CD14-positive monocyte (primary cell): ENCODE results near the gene SLC2A4RG. TPM values are rescaled to one million over a fixed set of nuclear protein-coding genes. Genes with fewer than 3 reads are reported as not detected.

ENCODE experiments used
- DNase-seq, 3 donors: peaks; one replicate each; pipeline ENCODE4 v3.0.0-alpha.2; 2011 to 2022
- H2AFZ ChIP-seq: 2 replicates; pipeline ENCODE4 v1.6.0; 2012; ENCODE audit warnings: mild to moderate bottlenecking, low read depth, low read length, inconsistent platforms; ENCODE audit not compliant: insufficient read depth, poor library complexity, severe bottlenecking
- H3K27ac ChIP-seq, 2 donors: 1 replicate in 1 of 2; 2 replicates in 1 of 2; pipeline ENCODE4 v1.5.1; 2012 to 2013; ENCODE audit warnings: low read length in 2 of 2, control low read depth in 1 of 2, inconsistent platforms in 1 of 2, low read depth in 1 of 2, mild to moderate bottlenecking in 1 of 2
- H3K27me3 ChIP-seq, 2 donors: one replicate each; pipeline versions ENCODE4 v1.6.0 to v1.6.1; 2011 to 2013; ENCODE audit warnings: low read length in 2 of 2; ENCODE audit not compliant: control insufficient read depth in 2 of 2, insufficient read depth in 2 of 2
- H3K36me3 ChIP-seq, 2 donors: replicated peaks in 1 of 2; 1 replicate in 1 of 2; 2 replicates in 1 of 2; pipeline versions ENCODE4 v1.5.1 to v1.6.1; 2012 to 2013; ENCODE audit warnings: low read length in 2 of 2, control low read depth in 1 of 2, inconsistent platforms in 1 of 2, mild to moderate bottlenecking in 1 of 2; ENCODE audit not compliant: insufficient read depth in 2 of 2, control insufficient read depth in 1 of 2
- H3K4me1 ChIP-seq, 2 donors: 1 replicate in 1 of 2; 2 replicates in 1 of 2; pipeline versions ENCODE4 v1.5.1 to v1.6.1; 2012 to 2013; ENCODE audit warnings: low read length in 2 of 2, control low read depth in 1 of 2, inconsistent platforms in 1 of 2, mild to moderate bottlenecking in 1 of 2, moderate library complexity in 1 of 2; ENCODE audit not compliant: insufficient read depth in 2 of 2, control insufficient read depth in 1 of 2
- H3K4me2 ChIP-seq: replicated peaks from 2 replicates; pipeline ENCODE3; 2012; ENCODE audit warnings: low read length, moderate library complexity, mild to moderate bottlenecking; ENCODE audit not compliant: poor library complexity, severe bottlenecking; ENCODE audit errors: extremely low read depth
- H3K4me3 ChIP-seq, 3 experiments: fragments of 200-600 bp in 1 of 3; sonication (generic) in 1 of 3; replicated peaks in 1 of 3; 1 replicate in 2 of 3; 2 replicates in 1 of 3; pipeline ENCODE4 v1.5.1; 2011 to 2013; ENCODE audit warnings: low read length in 3 of 3, mild to moderate bottlenecking in 3 of 3, control low read depth in 2 of 3, low read depth in 2 of 3, inconsistent platforms in 1 of 3, moderate library complexity in 1 of 3
- H3K79me2 ChIP-seq: 2 replicates; pipeline ENCODE4 v1.6.0; 2012; ENCODE audit warnings: mild to moderate bottlenecking, control low read depth, inconsistent platforms, low read length, moderate library complexity; ENCODE audit not compliant: insufficient read depth
- H3K9ac ChIP-seq: 2 replicates; pipeline ENCODE4 v1.6.0; 2017; ENCODE audit warnings: low read length, mild to moderate bottlenecking; ENCODE audit not compliant: insufficient read depth, poor library complexity, severe bottlenecking
- H3K9me3 ChIP-seq, 2 donors: replicated peaks in 1 of 2; 1 replicate in 1 of 2; 2 replicates in 1 of 2; pipeline versions ENCODE4 v1.5.1 to v1.6.1; 2012 to 2013; ENCODE audit warnings: low read length in 2 of 2, control low read depth in 1 of 2; ENCODE audit not compliant: control insufficient read depth in 1 of 2, insufficient read depth in 1 of 2
- H4K20me1 ChIP-seq: 2 replicates; pipeline ENCODE4 v1.6.0; 2012; ENCODE audit warnings: mild to moderate bottlenecking, low read length, control low read depth, moderate library complexity; ENCODE audit not compliant: insufficient read depth
- H3K27ac Mint-ChIP-seq, 7 donors: one replicate each; pipeline ENCODE4 v1.8.0; 2020; ENCODE audit warnings: mild to moderate bottlenecking in 7 of 7, mixed read lengths in 7 of 7, moderate library complexity in 6 of 7, inconsistent platforms in 2 of 7
- H3K27me3 Mint-ChIP-seq, 3 donors: one replicate each; pipeline ENCODE4 v1.8.0; 2021 to 2022; ENCODE audit warnings: low read depth in 3 of 3, mild to moderate bottlenecking in 3 of 3, mixed read lengths in 3 of 3, moderate library complexity in 3 of 3, inconsistent platforms in 1 of 3
- H3K36me3 Mint-ChIP-seq, 2 donors: one replicate each; pipeline ENCODE4 v1.8.0; 2020; ENCODE audit warnings: mixed read lengths in 2 of 2, inconsistent platforms in 1 of 2, mild to moderate bottlenecking in 1 of 2
- H3K4me1 Mint-ChIP-seq: one replicate; pipeline ENCODE4 v1.8.0; 2020; ENCODE audit warnings: mild to moderate bottlenecking, mixed read lengths
- H3K4me3 Mint-ChIP-seq, 2 donors: one replicate each; pipeline ENCODE4 v1.8.0; 2020; ENCODE audit warnings: mild to moderate bottlenecking in 2 of 2, mixed read lengths in 2 of 2, moderate library complexity in 1 of 2
- H3K9me3 Mint-ChIP-seq, 7 donors: one replicate each; pipeline ENCODE4 v1.8.0; 2020 to 2022; ENCODE audit warnings: mixed read lengths in 7 of 7, mild to moderate bottlenecking in 6 of 7, moderate library complexity in 6 of 7, inconsistent platforms in 2 of 7
- CTCF ChIP-seq: fragments of 200-600 bp; IDR thresholded peaks from one replicate; pipeline ENCODE4 v1.8.0; 2022; ENCODE audit warnings: antibody characterized with exemption, mild to moderate bottlenecking
- WGBS: methylation state at CpG from one replicate; pipeline ENCODE4 v1.1.5; 2013; ENCODE audit warnings: missing lambda C conversion rate; ENCODE audit not compliant: insufficient coverage; 5-methylcytosine and 5-hydroxymethylcytosine counted together
- intact Hi-C, 2 donors: fragments of 100-400 bp; cut with micrococcal nuclease; formaldehyde crosslinking; loops; one replicate each; pipeline versions ENCODE4 v1.15.0 to v1.15.1; 2023
- polyA plus RNA-seq, 3 donors: library from polyadenylated mRNA; depleted of rRNA in 1 of 3; unstranded in 2 of 3; stranded (reverse) in 1 of 3; fragments of 300-500 nt in 2 of 3; fragments of >200 nt in 1 of 3; fragmentation: Illumina TruSeq in 2 of 3; gene quantifications; 1 replicate in 2 of 3; 2 replicates in 1 of 3; pipeline ENCODE4 v1.2.3, GENCODE V29; 2012 to 2021

SLC2A4RG gene
- polyA plus RNA-seq, 3 donors, result 0.46 to 21.0 (median 1.5) TPM

- Histone ChIP-seq H3K27ac (no peak overlapping the region), H3K79me2 (peaks cover 7% of the 10 kb centered on the region), H3K4me3 (no peak overlapping the region), H4K20me1 (peaks cover 15% of the 10 kb centered on the region), H3K4me2 (no peak overlapping the region), H3K4me1 (peaks cover 21 to 26% of the 10 kb centered on the region in 2 donors), H2AFZ (no peak overlapping the region), H3K9me3 (no peaks in the 10 kb centered on the region), H3K9ac (no peak overlapping the region), H3K27me3 (peaks cover 0 to 3% of the 10 kb centered on the region in 2 donors), H3K36me3 (peaks cover 0 to 9% of the 10 kb centered on the region in 2 donors)
- no peak for TF ChIP-seq CTCF
- Mint-ChIP-seq H3K36me3 (peaks cover 2 to 8% of the 10 kb centered on the region in 2 donors), H3K9me3 (no peaks in the 10 kb centered on the region), H3K4me1 (peaks cover 5% of the 10 kb centered on the region), H3K4me3 (no peak overlapping the region), H3K27ac (no peak overlapping the region), H3K27me3 (peaks cover 0 to 7% (median 4%) of the 10 kb centered on the region in 3 donors)
- intact Hi-C loops, result loop anchor here in 1 of 2 donors (5.0 kb wide), 2 partner anchors 86 to 119 kb away; partner anchors contain the start of genes ABHD16B and RTEL1
- WGBS, result 85% methylated on average over 14 of the region's 31 CpGs
- no peak for DNase-seq
These were observed 3.8 kb downstream of the SLC2A4RG start for GRCh38 chr20:63743210-63743970.

- intact Hi-C loops, result loop anchor here in 1 of 2 donors (5.0 kb wide), 2 partner anchors 87 to 118 kb away; partner anchors contain the start of genes ABHD16B and RTEL1
- no peak overlapping the region for H3K27ac ChIP-seq
- Mint-ChIP-seq H3K36me3 (peaks cover 2 to 8% of the 10 kb centered on the region in 2 donors), H3K27me3 (peaks cover 0 to 2% (median 2%) of the 10 kb centered on the region in 3 donors), H3K9me3 (no peaks in the 10 kb centered on the region), H3K27ac (no peak overlapping the region), H3K4me1 (peaks cover 3% of the 10 kb centered on the region), H3K4me3 (no peak overlapping the region)
- no peaks in the 10 kb centered on the region for H3K27me3 ChIP-seq
- peaks cover 13 to 19% of the 10 kb centered on the region in 2 donors for H3K4me1 ChIP-seq
- peaks cover 0 to 9% of the 10 kb centered on the region in 2 donors for H3K36me3 ChIP-seq
- H2AFZ ChIP-seq, result no peak overlapping the region
- TF ChIP-seq CTCF, result no peak
- 75% methylated on average over 2 of the region's 4 CpGs for whole genome bisulfite sequencing
- no peak for DNase-seq
- peaks cover 7% of the 10 kb centered on the region for H3K79me2 ChIP-seq
- H3K9me3 ChIP-seq, result no peaks in the 10 kb centered on the region
- no peak overlapping the region for H3K9ac ChIP-seq
- no peak overlapping the region for H3K4me3 ChIP-seq
- peaks cover 9% of the 10 kb centered on the region for H4K20me1 ChIP-seq
- no peak overlapping the region for H3K4me2 ChIP-seq
These were observed 4.6 kb downstream of the SLC2A4RG start for GRCh38 chr20:63744158-63744557.
